ENCODE results near the gene PKP4.

DNA sequence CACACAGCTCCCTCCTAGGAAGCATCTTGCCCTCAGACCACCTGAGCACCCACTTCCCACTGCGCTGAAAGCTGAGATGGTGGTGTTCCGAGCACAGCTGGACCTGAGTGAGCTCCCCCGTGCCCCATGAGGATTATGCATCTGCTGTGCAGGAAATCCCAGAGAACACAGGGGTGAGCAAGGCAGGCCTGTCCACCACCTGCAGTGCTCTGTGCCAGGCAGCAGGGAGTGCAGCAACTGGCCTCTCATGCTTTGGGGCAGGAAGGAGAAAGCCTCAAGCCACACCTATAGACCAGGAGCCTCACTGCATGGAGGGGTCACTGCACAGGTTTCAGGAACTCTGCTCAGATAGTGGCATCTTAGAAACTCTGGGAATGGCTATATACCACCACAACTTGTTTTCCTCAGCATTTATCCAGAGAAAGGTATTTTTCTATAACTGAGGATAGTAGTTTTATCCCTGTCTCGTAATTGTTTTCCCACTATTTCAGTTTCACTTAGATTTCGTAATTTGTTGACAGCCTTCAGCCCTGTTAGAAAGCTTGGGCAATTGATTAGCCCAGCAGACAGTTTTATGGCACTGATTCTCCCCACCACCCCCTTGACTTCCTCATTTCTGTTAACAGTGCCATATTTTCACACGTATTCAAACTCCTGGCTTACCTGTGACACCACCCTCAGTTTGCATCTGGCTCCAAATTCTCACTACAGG, 194.1 kb downstream of the PKP4 start:
- TF ChIP-seq EZH2 (IDR thresholded peaks at IDR 0.05; ENCODE audit: insufficient read depth, poor library complexity, severe bottlenecking) (no peak), EZH2phosphoT487 (IDR thresholded peaks at IDR 0.05; ENCODE audit: insufficient read depth, low read depth) (no peak)

All from GM23248 (cell line).